HepG2 (cell line): ENCODE data around the gene CNPPD1. TPM values are rescaled to one million over a fixed set of nuclear protein-coding genes. Genes with fewer than 3 reads are reported as not detected.

Experiments
- AKAP8 ChIP-seq: sonication (generic); formaldehyde crosslinking; IDR thresholded peaks from 2 replicates; pipeline ENCODE4 v1.5.1; 2020; ENCODE audit warnings: mild to moderate bottlenecking, missing genetic modification reagents
- BATF2 ChIP-seq: sonication (generic); formaldehyde crosslinking; IDR thresholded peaks from 2 replicates; pipeline ENCODE4 v1.8.0; 2022; ENCODE audit warnings: mild to moderate bottlenecking, missing genetic modification reagents, moderate library complexity
- FLYWCH1 ChIP-seq: sonication (generic); formaldehyde crosslinking; IDR thresholded peaks from 2 replicates; pipeline ENCODE4 v1.8.1; 2023; ENCODE audit warnings: mild to moderate bottlenecking, missing genetic modification reagents
- FOSL1 ChIP-seq: sonication (generic); formaldehyde crosslinking; IDR thresholded peaks from 2 replicates; pipeline ENCODE4 v1.9.0; 2021; ENCODE audit warnings: missing genetic modification reagents, borderline replicate concordance
- GPBP1L1 ChIP-seq: sonication (generic); formaldehyde crosslinking; IDR thresholded peaks from 2 replicates; pipeline ENCODE4 v1.5.0; 2020; ENCODE audit warnings: mild to moderate bottlenecking, missing genetic modification reagents
- HNRNPLL ChIP-seq: fragments of 200-400 bp; formaldehyde crosslinking; IDR thresholded peaks from 2 replicates; pipeline ENCODE4 v1.6.1; 2017; ENCODE audit warnings: mild to moderate bottlenecking, low read depth, low read length; ENCODE audit not compliant: poor library complexity, severe bottlenecking
- IRF2 ChIP-seq: IDR thresholded peaks from 2 replicates; pipeline ENCODE4 v1.6.1; 2018; ENCODE audit warnings: missing genetic modification reagents, missing compliant biosample characterization
- MATR3 ChIP-seq: sonication (generic); formaldehyde crosslinking; IDR thresholded peaks from 2 replicates; pipeline ENCODE4 v1.4.0; 2020; ENCODE audit warnings: missing genetic modification reagents
- MAX ChIP-seq: IDR thresholded peaks from 2 replicates; pipeline ENCODE4 v1.6.1; 2012; ENCODE audit warnings: inconsistent platforms
- PAWR ChIP-seq: sonication (generic); formaldehyde crosslinking; IDR thresholded peaks from 2 replicates; pipeline ENCODE4 v1.4.0; 2020; ENCODE audit warnings: missing genetic modification reagents, mild to moderate bottlenecking, borderline replicate concordance
- PBX2 ChIP-seq: IDR thresholded peaks from 2 replicates; pipeline ENCODE4 v1.6.1; 2016; ENCODE audit warnings: control low read depth
- PLSCR1 ChIP-seq: sonication (generic); formaldehyde crosslinking; IDR thresholded peaks from 2 replicates; pipeline ENCODE4 v1.5.0; 2020; ENCODE audit warnings: missing genetic modification reagents, mild to moderate bottlenecking, borderline replicate concordance
- PTBP1 ChIP-seq: fragments of 200-400 bp; formaldehyde crosslinking; IDR thresholded peaks from 2 replicates; pipeline ENCODE4 v1.6.1; 2018; ENCODE audit warnings: low read length, low read depth; ENCODE audit not compliant: poor library complexity, severe bottlenecking
- SOX5 ChIP-seq: IDR thresholded peaks from 2 replicates; pipeline ENCODE4 v1.6.1; 2016; ENCODE audit warnings: borderline replicate concordance
- TFAP4 ChIP-seq: sonication (generic); IDR thresholded peaks from 2 replicates; pipeline ENCODE4 v1.6.1; 2016; ENCODE audit warnings: low read depth, borderline replicate concordance
- TSC22D2 ChIP-seq: sonication (generic); formaldehyde crosslinking; IDR thresholded peaks from 2 replicates; pipeline ENCODE4 v1.5.1; 2020; ENCODE audit warnings: missing genetic modification reagents, mild to moderate bottlenecking, borderline replicate concordance
- U2AF2 ChIP-seq: fragments of 200-400 bp; formaldehyde crosslinking; IDR thresholded peaks from 2 replicates; pipeline ENCODE4 v1.6.1; 2017; ENCODE audit warnings: low read depth, mild to moderate bottlenecking, low read length
- ZBTB14 ChIP-seq: sonication (generic); formaldehyde crosslinking; IDR thresholded peaks from 2 replicates; pipeline ENCODE4 v1.4.0; 2020; ENCODE audit warnings: missing genetic modification reagents
- ZNF430 ChIP-seq: sonication (generic); formaldehyde crosslinking; IDR thresholded peaks from 2 replicates; pipeline ENCODE4 v1.9.0; 2021; ENCODE audit warnings: mild to moderate bottlenecking, missing genetic modification reagents
- ZNF451 ChIP-seq: sonication (generic); formaldehyde crosslinking; IDR thresholded peaks from 2 replicates; pipeline ENCODE4 v1.5.0; 2020; ENCODE audit warnings: mild to moderate bottlenecking, missing genetic modification reagents
- ZNF496 ChIP-seq: sonication (generic); formaldehyde crosslinking; IDR thresholded peaks from 2 replicates; pipeline ENCODE4 v1.8.1; 2023; ENCODE audit warnings: mild to moderate bottlenecking, moderate library complexity, missing genetic modification reagents; ENCODE audit not compliant: insufficient replicate concordance
- ZNF720 ChIP-seq: sonication (generic); formaldehyde crosslinking; IDR thresholded peaks from 2 replicates; pipeline ENCODE4 v1.4.0; 2020; ENCODE audit warnings: missing genetic modification reagents
- polyA plus RNA-seq, 8 experiments: library from polyadenylated mRNA; depleted of rRNA in 3 of 8; stranded (reverse) in 7 of 8; unstranded in 1 of 8; fragments of >200 nt; fragmentation: Illumina TruSeq in 4 of 8; extraction: Trizol in 4 of 8; gene quantifications; 2 replicates each; pipeline versions ENCODE4 v1.2.1 to v1.2.3, GENCODE V29; 2011 to 2016; ENCODE audit warnings: low read depth in 4 of 8, missing spikeins in 1 of 8, mixed read lengths in 1 of 8; ENCODE audit not compliant: insufficient read depth in 1 of 8
- total RNA-seq, 5 experiments: library from RNA; depleted of rRNA; stranded (reverse); fragments of >200 nt; fragmentation: Illumina TruSeq; extraction: Trizol; gene quantifications; 2 replicates each; pipeline ENCODE4 v1.2.3, GENCODE V29; 2016; ENCODE audit warnings: low read depth in 1 of 5

Gene CNPPD1
- total and polyA plus RNA-seq, 2 of the 13 experiments (the other 11 are each of a cell fraction or from before 2014, with no cell fraction given), result 35.5 to 49.4 TPM

- peak; percentile 59; the same call in 1 of the 2 replicates for TF ChIP-seq SOX5 (CRISPR knock-in tag)
- no peak for TF ChIP-seq ZNF496 (CRISPR knock-in tag)
- peak; percentile 95 for TF ChIP-seq MAX
- TF ChIP-seq HNRNPLL, result peak; percentile 84
- TF ChIP-seq FLYWCH1, result peak; percentile 91; the same call in 1 of the 2 replicates
- TF ChIP-seq U2AF2, result peak; percentile 80; the same call in 1 of the 2 replicates
- peak; percentile 95; the same call in 1 of the 2 replicates for TF ChIP-seq ZNF430 (CRISPR knock-in tag)
- TF ChIP-seq GPBP1L1, result no peak
- peak; percentile 100 for TF ChIP-seq AKAP8 (CRISPR knock-in tag)
- peak; percentile 91; the same call in 1 of the 2 replicates for TF ChIP-seq PLSCR1 (CRISPR knock-in tag)
- peak; percentile 96 for TF ChIP-seq IRF2 (CRISPR knock-in tag)
- peak; percentile 62 for TF ChIP-seq ZBTB14 (CRISPR knock-in tag)
- no peak for TF ChIP-seq PBX2 (CRISPR knock-in tag)
- no peak for TF ChIP-seq MATR3
- TF ChIP-seq PTBP1, result no peak
- no peak for TF ChIP-seq PAWR (CRISPR knock-in tag)
- TF ChIP-seq FOSL1 (CRISPR knock-in tag), result no peak
- TF ChIP-seq TSC22D2 (CRISPR knock-in tag), result peak; percentile 84; the same call in 1 of the 2 replicates
- TF ChIP-seq BATF2 (CRISPR knock-in tag), result peak; percentile 76; the same call in 1 of the 2 replicates
- 0 out of 2 replicates have a peak, but pooled peaks have one; percentile 11 for TF ChIP-seq TFAP4
- peak; percentile 99 for TF ChIP-seq ZNF451
- no peak; the same call in 1 of the 2 replicates for TF ChIP-seq ZNF720 (CRISPR knock-in tag)
These were observed 42.3 kb upstream of the CNPPD1 start, which contains the start of gene ABCB6 (continued) for GRCh38 chr2:219218732-219219701.
